ENCODE results near the gene PCLAF.
"Not testable (repeated sequence)": the region's sequence is repeated elsewhere in the genome, so short reads cannot be mapped to it uniquely, and the experiment has no call there.

Gene PCLAF

GRCh38 chr15:64369078-64369607 lies 12.1 kb downstream of the PCLAF start:
- DNase-seq (ENCODE audit: low read depth in 2 of 2) = no peak

DNA sequence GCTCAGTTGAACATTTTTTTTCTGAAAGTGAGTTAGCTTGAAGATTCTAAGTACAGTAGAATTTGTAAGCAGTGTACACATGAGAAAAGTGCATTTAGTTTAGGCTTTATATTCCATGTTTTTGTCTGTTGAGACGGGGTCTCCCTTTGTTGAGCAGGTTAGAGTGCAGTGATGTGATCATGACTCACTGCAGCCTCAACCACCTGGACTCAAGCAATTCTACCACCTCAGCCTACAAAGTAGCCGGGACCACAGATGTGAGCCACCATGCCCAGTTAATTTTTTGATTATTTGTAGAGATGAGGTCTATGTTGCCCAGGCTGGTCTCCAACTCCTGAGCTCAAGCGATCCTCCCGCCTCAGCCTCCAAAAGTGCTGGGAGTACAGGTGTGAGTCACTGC lies 20.0 kb downstream of the PCLAF start:
- DNase-seq (ENCODE audit: low read depth in 2 of 2) = no peak

DNA sequence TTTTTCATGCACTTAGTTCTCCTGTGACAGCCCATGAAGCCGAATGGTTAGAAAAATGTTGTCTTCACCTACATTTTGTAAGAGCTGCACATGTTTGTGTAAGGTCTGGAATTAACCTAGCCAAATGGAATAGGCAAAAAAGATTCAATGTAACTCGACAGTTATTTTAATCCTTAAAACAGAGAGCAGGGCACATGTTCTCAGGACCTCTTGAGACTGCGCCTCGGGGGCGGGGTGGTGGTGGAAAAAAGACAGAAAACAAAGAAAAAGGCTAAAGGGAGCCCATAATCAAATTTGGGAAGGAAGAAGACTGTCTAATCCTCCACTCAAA lies 24.6 kb downstream of the PCLAF start:
- no peak for DNase-seq (ENCODE audit: low read depth in 2 of 2)

GRCh38 chr15:64355944-64356709 lies 25.1 kb downstream of the PCLAF start, which contains the start of gene CSNK1G1:
CSNK1G1 (minus strand) TSS chr15:64356173; CDS start chr15:64300499, 55,674 bp downstream.
- DNase-seq (ENCODE audit: low read depth in 2 of 2) = peak; percentile 97

- DNase-seq (ENCODE audit: low read depth in 2 of 2) = no peak
Observed at GRCh38 chr15:64355348-64355943, 25.8 kb downstream of the PCLAF start.

GRCh38 chr15:64354688-64355344 lies 26.4 kb downstream of the PCLAF start:
- no peak for DNase-seq (ENCODE audit: low read depth in 2 of 2)

DNA sequence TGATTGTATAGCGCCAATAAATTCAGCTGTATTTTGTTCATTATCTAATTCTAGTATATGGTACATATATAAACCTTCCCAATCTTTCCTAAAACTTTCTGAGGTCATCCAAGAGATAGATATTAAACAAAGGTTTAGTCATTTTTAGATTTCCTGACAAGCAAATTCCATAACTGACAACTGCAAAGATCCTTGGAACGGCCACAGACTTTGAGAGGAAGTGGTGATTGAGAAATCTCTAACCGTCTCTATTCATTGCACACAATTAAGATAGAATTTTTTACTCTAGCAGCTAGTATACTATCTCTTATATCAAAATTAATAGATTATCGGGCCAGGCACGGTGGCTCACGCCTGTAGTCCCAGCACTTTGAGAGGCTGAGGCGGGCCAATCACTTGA lies 30.0 kb downstream of the PCLAF start:
- DNase-seq (ENCODE audit: low read depth in 2 of 2) = no peak

- no peak for DNase-seq (ENCODE audit: low read depth in 2 of 2)
Observed at GRCh38 chr15:64349375-64349774, 31.9 kb downstream of the PCLAF start.

- DNase-seq (ENCODE audit: low read depth in 2 of 2) = no peak
Observed at GRCh38 chr15:64348455-64348854, 32.8 kb downstream of the PCLAF start.

DNA sequence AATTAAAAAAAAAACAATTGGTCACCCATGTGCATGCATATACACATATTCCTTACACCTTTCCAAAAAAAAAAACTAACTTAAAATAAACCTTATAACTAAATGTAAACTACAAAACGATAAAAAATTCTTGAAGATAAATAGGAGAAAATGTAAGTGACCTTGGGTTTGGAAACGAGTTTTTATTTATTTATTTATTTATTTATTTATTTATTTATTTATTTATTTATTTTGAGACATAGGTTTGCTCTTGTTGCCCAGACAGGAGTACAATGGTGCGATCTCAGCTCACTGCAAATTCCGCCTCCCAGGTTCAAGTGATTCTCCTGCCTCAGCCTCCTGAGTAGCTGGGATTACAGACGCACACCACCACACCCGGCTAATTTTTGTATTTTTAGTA lies 35.0 kb downstream of the PCLAF start:
- DNase-seq (ENCODE audit: low read depth in 2 of 2) = not testable (repeated sequence)

DNA sequence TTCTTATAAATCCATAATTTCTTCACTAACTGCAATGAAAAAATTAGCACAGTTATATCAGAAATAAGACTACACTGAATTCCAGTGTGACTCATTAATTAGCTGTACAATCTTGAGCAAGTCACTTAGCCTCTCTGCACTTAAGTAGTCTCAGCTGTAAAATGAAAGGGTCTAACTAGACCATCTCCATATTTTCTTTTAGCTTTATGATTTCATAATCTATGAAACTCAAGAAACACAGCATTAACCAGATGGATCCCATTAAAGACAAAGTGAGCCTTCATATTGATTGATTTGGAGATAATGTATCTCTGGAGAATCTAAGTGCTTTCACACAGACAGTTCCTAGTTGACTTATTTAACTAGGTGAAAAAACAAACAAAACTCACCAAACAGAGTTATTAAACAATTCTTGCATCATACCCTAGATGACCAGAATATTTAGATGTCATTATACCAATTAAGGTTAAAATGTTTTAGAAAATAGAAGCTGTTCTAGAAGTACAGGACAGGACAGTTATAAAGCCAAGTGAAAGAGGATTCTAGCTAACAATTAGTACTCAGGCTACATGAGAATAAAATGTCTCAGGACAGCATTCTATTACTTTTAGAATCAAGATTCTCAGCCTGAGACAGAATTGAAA lies 36.5 kb downstream of the PCLAF start:
- DNase-seq (ENCODE audit: low read depth in 2 of 2) = peak; percentile 72 to 73

GRCh38 chr15:64343841-64344240 lies 37.4 kb downstream of the PCLAF start:
- DNase-seq (ENCODE audit: low read depth in 2 of 2) = no peak

- DNase-seq (ENCODE audit: low read depth in 2 of 2) = peak in 1 of 2 experiments; percentile 43
Observed at GRCh38 chr15:64343222-64343621, 38.0 kb downstream of the PCLAF start.

DNA sequence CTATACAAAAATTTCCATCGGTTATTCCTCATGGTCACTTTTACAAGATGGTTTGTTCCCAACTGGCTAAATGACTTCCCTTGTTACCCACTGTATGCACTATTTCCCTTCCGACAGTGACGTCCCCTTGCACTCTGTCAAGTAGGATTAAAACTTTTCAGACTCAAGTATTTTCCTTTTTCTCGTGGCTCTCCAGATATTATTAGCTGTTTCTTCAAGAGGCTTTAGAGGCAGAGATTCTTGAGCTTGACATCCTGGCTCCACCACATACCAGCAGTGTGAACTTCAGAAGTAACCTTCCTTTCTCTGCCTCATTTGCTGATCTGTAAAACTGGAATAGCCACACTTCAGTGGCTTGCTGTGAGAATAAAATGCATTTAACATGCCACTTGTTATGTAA lies 39.3 kb downstream of the PCLAF start:
- no peak for DNase-seq (ENCODE audit: low read depth in 2 of 2)

DNA sequence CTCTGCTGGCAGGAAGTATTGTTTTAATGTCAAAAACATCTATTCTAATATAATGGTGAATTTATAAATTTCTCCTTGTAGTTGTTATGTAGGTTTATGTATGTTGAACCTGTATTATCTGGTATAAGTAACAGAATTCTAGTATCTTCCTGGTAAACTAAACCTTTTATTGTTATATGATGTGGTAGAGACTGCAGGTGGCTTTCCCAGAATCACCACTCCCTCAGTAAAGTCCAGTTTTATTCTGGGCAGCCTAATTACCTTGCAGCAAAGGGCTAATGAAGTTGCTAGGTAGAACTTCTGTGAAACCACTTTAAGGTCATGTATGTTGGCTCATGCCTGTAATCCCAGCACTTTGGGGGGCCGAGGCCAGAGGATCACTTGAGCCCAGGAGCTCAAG lies 40.9 kb downstream of the PCLAF start:
- no peak for DNase-seq (ENCODE audit: low read depth in 2 of 2)

DNA sequence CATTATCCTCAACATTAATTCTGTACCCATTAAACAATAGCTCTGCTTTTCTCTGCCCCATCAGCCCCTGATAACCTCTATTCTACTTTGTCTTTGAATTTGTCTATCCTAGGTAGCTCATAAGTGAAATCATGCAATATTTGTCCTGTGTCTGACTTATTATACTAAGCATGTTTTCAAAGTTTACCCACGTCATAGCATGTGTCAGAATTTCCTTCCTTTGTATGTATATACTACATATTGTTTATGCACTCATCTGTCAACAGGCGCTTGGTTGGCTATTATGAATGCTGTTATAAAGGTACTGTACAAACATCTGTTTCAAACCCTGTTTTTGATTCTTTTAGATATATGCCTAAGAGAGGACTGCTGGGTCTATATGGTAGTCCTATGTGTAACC lies 43.5 kb downstream of the PCLAF start:
- DNase-seq (ENCODE audit: low read depth in 2 of 2) = no peak

GRCh38 chr15:64333986-64334929 lies 47.0 kb downstream of the PCLAF start:
- DNase-seq (ENCODE audit: low read depth in 2 of 2) = no peak

GRCh38 chr15:64333516-64333915 lies 47.7 kb downstream of the PCLAF start:
- DNase-seq (ENCODE audit: low read depth in 2 of 2) = no peak

DNA sequence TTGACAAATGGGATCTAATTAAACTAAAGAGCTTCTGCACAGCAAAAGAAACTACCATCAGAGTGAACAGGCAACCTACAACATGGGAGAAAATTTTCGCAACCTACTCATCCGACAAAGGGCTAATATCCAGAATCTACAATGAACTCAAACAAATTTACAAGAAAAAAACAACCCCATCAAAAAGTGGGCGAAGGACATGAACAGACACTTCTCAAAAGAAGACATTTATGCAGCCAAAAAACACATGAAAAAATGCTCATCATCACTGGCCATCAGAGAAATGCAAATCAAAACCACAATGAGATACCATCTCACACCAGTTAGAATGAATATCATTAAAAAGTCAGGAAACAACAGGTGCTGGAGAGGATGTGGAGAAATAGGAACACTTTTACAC lies 49.6 kb downstream of the PCLAF start:
- DNase-seq (ENCODE audit: low read depth in 2 of 2) = not testable (repeated sequence)

DNA sequence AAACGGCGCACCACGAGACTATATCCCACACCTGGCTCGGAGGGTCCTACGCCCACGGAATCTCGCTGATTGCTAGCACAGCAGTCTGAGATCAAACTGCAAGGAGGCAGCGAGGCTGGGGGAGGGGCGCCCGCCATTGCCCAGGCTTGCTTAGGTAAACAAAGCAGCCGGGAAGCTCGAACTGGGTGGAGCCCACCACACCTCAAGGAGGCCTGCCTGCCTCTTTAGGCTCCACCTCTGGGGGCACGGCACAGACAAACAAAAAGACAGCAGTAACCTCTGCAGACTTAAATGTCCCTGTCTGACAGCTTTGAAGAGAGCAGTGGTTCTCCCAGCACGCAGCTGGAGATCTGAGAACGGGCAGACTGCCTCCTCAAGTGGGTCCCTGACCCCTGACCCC lies 54.3 kb downstream of the PCLAF start:
- not testable (repeated sequence) for DNase-seq (ENCODE audit: low read depth in 2 of 2)

GRCh38 chr15:64326458-64326857 lies 54.8 kb downstream of the PCLAF start:
- DNase-seq (ENCODE audit: low read depth in 2 of 2) = not testable (repeated sequence)

Data from fibroblast of skin of left quadriceps (primary cell).